DMS53 treated with DMSO at 0.1 percent for 48 hours (cell line): ENCODE measurements around the gene SMARCB1.
A peak's percentile ranks its signal among the peaks of the same experiment; 100 is the strongest.
"Not testable (repeated sequence)": the region's sequence is repeated elsewhere in the genome, so short reads cannot be mapped to it uniquely, and the experiment has no call there.

ENCODE experiments used
- DNase-seq: peaks from one replicate; lab custom pipeline; 2025; ENCODE audit not compliant: unreplicated experiment; lab: John Stamatoyannopoulos, UW

The SMARCB1 gene

GRCh38 chr22:23841736-23842445, 55.1 kb downstream of the SMARCB1 start:
- no peak for DNase-seq

GRCh38 chr22:23842599-23842998, 55.8 kb downstream of the SMARCB1 start:
- no peak for DNase-seq

- DNase-seq, result no peak
These were observed 58.0 kb downstream of the SMARCB1 start for GRCh38 chr22:23844739-23845202.

GRCh38 chr22:23845265-23846080, 58.7 kb downstream of the SMARCB1 start:
- DNase-seq, result no peak

GRCh38 chr22:23846081-23846469, 59.3 kb downstream of the SMARCB1 start:
- DNase-seq, result no peak

- no peak for DNase-seq
These were observed 60.6 kb downstream of the SMARCB1 start for GRCh38 chr22:23847310-23847920.

GRCh38 chr22:23847991-23848864, 61.5 kb downstream of the SMARCB1 start:
- DNase-seq, result no peak

- DNase-seq, result peak; percentile 16
These were observed 62.5 kb downstream of the SMARCB1 start for GRCh38 chr22:23849009-23850006.

GRCh38 chr22:23850136-23850611, 63.4 kb downstream of the SMARCB1 start:
- DNase-seq, result no peak

GRCh38 chr22:23856721-23857605, 70.2 kb downstream of the SMARCB1 start:
- peak; percentile 32 for DNase-seq

GRCh38 chr22:23857606-23858483, 71.1 kb downstream of the SMARCB1 start, which contains the start of gene SLC2A11:
Gene SLC2A11, plus strand, starts transcription at chr22:23857875. Its CDS starts 125 bp downstream, at chr22:23858000.
- peak; percentile 79 for DNase-seq

GRCh38 chr22:23858484-23858815, 71.7 kb downstream of the SMARCB1 start:
- DNase-seq, result no peak

GRCh38 chr22:23859201-23859600, 72.4 kb downstream of the SMARCB1 start:
- DNase-seq, result no peak

- not testable (repeated sequence) for DNase-seq
These were observed 73.4 kb downstream of the SMARCB1 start for GRCh38 chr22:23860187-23860586.

- peak; percentile 3 for DNase-seq
These were observed 75.3 kb downstream of the SMARCB1 start for GRCh38 chr22:23862103-23862502.

GRCh38 chr22:23864499-23865154, 77.9 kb downstream of the SMARCB1 start:
- not testable (repeated sequence) for DNase-seq

GRCh38 chr22:23868580-23868979, 81.8 kb downstream of the SMARCB1 start:
- no peak for DNase-seq
